GM18502 (cell line): ENCODE measurements around the gene NRXN3.
"Not testable (repeated sequence)": the region's sequence is repeated elsewhere in the genome, so short reads cannot be mapped to it uniquely, and the experiment has no call there.

ENCODE experiments used
- ATAC-seq: cut with Tn5 transposase; IDR thresholded peaks from one replicate; pipeline ENCODE4 v1.9.1; 2021; ENCODE audit warnings: mild to moderate bottlenecking; ENCODE audit not compliant: unreplicated experiment, poor library complexity

Gene NRXN3

GRCh38 chr14:79742142-79742541 is 1572.0 kb downstream of the NRXN3 start:
- no peak for ATAC-seq

- ATAC-seq = no peak
These were observed 1574.9 kb downstream of the NRXN3 start for GRCh38 chr14:79745046-79745445.

- ATAC-seq = no peak
These were observed 1578.9 kb downstream of the NRXN3 start for GRCh38 chr14:79749065-79749464.

- ATAC-seq = no peak
These were observed 1588.8 kb downstream of the NRXN3 start for GRCh38 chr14:79758985-79759384.

- no peak for ATAC-seq
These were observed 1594.2 kb downstream of the NRXN3 start for GRCh38 chr14:79764323-79764722.

GRCh38 chr14:79766511-79766910 is 1596.3 kb downstream of the NRXN3 start:
- no peak for ATAC-seq

- no peak for ATAC-seq
These were observed 1597.1 kb downstream of the NRXN3 start for GRCh38 chr14:79767251-79767650.

- ATAC-seq = not testable (repeated sequence)
These were observed 1597.5 kb downstream of the NRXN3 start for GRCh38 chr14:79767721-79768120.

GRCh38 chr14:79781882-79782281 is 1611.7 kb downstream of the NRXN3 start:
- ATAC-seq = no peak

GRCh38 chr14:79783041-79783440 is 1612.9 kb downstream of the NRXN3 start:
- ATAC-seq = no peak

GRCh38 chr14:79786522-79786921 is 1616.3 kb downstream of the NRXN3 start:
- ATAC-seq = no peak

- no peak for ATAC-seq
These were observed 1618.2 kb downstream of the NRXN3 start for GRCh38 chr14:79788346-79788745.

- no peak for ATAC-seq
These were observed 1621.0 kb downstream of the NRXN3 start for GRCh38 chr14:79791055-79791732.

- ATAC-seq = no peak
These were observed 1631.9 kb downstream of the NRXN3 start for GRCh38 chr14:79802093-79802492.

- no peak for ATAC-seq
These were observed 1635.5 kb downstream of the NRXN3 start for GRCh38 chr14:79805636-79806035.

- ATAC-seq = no peak
These were observed 1639.9 kb downstream of the NRXN3 start for GRCh38 chr14:79809849-79810612.

GRCh38 chr14:79820866-79821535 is 1650.8 kb downstream of the NRXN3 start:
- ATAC-seq = no peak

- ATAC-seq = no peak
These were observed 1651.9 kb downstream of the NRXN3 start for GRCh38 chr14:79822034-79822433.

- no peak for ATAC-seq
These were observed 1654.9 kb downstream of the NRXN3 start for GRCh38 chr14:79825046-79825521.

GRCh38 chr14:79826362-79826761 is 1656.2 kb downstream of the NRXN3 start:
- no peak for ATAC-seq
